ENCODE data around the gene STARD3. TPM values are rescaled to one million over a fixed set of nuclear protein-coding genes. Genes with fewer than 3 reads are reported as not detected.

Gene STARD3
- total RNA-seq, 1 experiment from 2014 or later: 44.8 TPM

DNA sequence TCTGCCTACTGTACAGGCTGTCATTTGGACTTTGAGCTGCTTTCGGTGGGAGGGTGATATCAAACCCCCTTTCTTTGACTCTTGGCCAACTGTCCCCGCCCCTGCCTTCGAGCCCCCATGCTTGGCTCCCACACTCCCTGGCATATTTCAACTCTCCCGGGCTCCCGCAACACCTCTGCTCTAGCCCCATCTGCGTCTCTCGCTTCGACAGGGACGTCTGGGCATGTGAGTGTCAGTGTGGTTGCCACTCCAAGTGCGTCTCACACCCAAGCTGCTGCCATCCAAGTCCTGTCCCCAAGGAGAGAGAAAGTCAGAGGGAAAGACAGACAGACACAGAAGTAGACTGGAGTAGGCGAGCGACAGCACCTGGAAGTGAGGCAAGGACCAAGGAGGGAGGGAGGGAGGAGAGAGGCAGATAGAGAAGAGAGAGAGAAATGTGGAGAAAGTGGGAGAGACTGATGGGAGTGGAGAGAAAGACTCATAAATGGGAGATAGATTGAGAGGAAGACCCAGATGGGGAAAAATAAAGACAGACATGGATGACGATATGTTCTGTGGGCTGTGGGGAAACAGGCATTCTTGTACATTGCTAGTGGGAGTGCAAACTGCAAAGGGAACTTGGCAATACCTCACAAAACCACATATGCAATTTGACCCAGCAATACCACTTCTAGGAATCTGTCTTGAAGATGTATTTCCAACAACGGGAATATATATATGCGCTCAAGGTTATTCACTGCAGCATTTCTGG lies 11.8 kb downstream of the STARD3 start:
- DNase-seq (ENCODE audit: low read depth, low spot score) (no peak), ATAC-seq (no peak)
- Histone ChIP-seq H3K4me1 (ENCODE audit: control insufficient read depth, insufficient read depth, low read length) (peaks cover 25% of the 10 kb centered on the region; the same call in 1 of the 2 replicates), H3K27ac (ENCODE audit: low read length) (no peak overlapping the region), H3K9me3 (ENCODE audit: control insufficient read depth, insufficient read depth, low read depth, low read length) (no peaks in the 10 kb centered on the region), H3K27me3 (ENCODE audit: control insufficient read depth, insufficient read depth, low read length) (no peaks in the 10 kb centered on the region), H3K36me3 (ENCODE audit: control insufficient read depth, insufficient read depth, low read length) (no peaks in the 10 kb centered on the region), H3K4me3 (ENCODE audit: low read depth in 2 of 2, low read length in 2 of 2) (no peak overlapping the region)
- ChIA-PET POLR2A (no interaction called here), CTCF (no interaction called here)
- BruUV-seq (replicated peaks): no TSS peak
- TF ChIP-seq, protein P1, sequence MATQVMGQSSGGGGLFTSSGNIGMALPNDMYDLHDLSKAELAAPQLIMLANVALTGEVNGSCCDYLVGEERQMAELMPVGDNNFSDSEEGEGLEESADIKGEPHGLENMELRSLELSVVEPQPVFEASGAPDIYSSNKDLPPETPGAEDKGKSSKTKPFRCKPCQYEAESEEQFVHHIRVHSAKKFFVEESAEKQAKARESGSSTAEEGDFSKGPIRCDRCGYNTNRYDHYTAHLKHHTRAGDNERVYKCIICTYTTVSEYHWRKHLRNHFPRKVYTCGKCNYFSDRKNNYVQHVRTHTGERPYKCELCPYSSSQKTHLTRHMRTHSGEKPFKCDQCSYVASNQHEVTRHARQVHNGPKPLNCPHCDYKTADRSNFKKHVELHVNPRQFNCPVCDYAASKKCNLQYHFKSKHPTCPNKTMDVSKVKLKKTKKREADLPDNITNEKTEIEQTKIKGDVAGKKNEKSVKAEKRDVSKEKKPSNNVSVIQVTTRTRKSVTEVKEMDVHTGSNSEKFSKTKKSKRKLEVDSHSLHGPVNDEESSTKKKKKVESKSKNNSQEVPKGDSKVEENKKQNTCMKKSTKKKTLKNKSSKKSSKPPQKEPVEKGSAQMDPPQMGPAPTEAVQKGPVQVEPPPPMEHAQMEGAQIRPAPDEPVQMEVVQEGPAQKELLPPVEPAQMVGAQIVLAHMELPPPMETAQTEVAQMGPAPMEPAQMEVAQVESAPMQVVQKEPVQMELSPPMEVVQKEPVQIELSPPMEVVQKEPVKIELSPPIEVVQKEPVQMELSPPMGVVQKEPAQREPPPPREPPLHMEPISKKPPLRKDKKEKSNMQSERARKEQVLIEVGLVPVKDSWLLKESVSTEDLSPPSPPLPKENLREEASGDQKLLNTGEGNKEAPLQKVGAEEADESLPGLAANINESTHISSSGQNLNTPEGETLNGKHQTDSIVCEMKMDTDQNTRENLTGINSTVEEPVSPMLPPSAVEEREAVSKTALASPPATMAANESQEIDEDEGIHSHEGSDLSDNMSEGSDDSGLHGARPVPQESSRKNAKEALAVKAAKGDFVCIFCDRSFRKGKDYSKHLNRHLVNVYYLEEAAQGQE (IDR thresholded peaks at IDR 0.05; ENCODE audit: insufficient read depth in 1 of 2, low read depth in 2 of 2, low read length in 1 of 2): no peak
- TF ChIP-seq TCF7L2 (IDR thresholded peaks at IDR 0.05; ENCODE audit: low read depth, low read length): no peak
- TF ChIP-seq, protein P2, sequence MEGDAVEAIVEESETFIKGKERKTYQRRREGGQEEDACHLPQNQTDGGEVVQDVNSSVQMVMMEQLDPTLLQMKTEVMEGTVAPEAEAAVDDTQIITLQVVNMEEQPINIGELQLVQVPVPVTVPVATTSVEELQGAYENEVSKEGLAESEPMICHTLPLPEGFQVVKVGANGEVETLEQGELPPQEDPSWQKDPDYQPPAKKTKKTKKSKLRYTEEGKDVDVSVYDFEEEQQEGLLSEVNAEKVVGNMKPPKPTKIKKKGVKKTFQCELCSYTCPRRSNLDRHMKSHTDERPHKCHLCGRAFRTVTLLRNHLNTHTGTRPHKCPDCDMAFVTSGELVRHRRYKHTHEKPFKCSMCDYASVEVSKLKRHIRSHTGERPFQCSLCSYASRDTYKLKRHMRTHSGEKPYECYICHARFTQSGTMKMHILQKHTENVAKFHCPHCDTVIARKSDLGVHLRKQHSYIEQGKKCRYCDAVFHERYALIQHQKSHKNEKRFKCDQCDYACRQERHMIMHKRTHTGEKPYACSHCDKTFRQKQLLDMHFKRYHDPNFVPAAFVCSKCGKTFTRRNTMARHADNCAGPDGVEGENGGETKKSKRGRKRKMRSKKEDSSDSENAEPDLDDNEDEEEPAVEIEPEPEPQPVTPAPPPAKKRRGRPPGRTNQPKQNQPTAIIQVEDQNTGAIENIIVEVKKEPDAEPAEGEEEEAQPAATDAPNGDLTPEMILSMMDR (IDR thresholded peaks at IDR 0.05): no peak
- TF ChIP-seq POLR2AphosphoS5 (IDR thresholded peaks at IDR 0.05; ENCODE audit: low read depth, low read length): no peak
- in situ Hi-C loops (cut with HindIII; ENCODE audit: low pct_unique_long_range_greater_than_20kb, low sequenced_read_pairs) (no loop called here), intact Hi-C loops (cut with micrococcal nuclease; ENCODE audit: unreplicated experiment) (no loop called here)

DNA sequence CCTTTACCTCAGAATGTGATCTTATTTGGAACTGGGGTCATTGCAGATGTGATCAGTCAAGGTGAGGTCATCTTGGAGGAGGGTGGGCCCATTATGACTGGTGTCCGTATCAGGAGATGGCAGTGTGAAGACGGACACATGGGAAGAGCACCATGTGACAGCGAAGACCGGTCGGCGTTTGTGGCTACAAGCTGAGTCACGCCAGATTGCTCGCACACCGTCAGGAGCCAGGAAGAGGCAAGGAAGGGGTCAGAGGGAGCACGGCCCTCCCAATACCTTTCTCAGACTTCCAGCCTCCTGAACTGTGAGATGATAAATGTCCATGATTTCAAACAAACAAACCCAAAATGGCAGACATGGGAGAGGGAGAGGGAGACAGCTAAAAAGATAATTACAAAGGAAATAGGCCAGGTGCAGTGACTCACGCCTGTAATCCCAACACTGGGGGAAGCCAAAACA lies 13.2 kb downstream of the STARD3 start:
- BruUV-seq (replicated peaks): no TSS peak
- Histone ChIP-seq H3K27me3 (ENCODE audit: control insufficient read depth, insufficient read depth, low read length) (no peaks in the 10 kb centered on the region), H3K4me3 (ENCODE audit: low read depth in 2 of 2, low read length in 2 of 2) (no peak overlapping the region), H3K9me3 (ENCODE audit: control insufficient read depth, insufficient read depth, low read depth, low read length) (no peaks in the 10 kb centered on the region), H3K36me3 (ENCODE audit: control insufficient read depth, insufficient read depth, low read length) (no peaks in the 10 kb centered on the region), H3K27ac (ENCODE audit: low read length) (no peak overlapping the region), H3K4me1 (ENCODE audit: control insufficient read depth, insufficient read depth, low read length) (peaks cover 11% of the 10 kb centered on the region; the same call in 1 of the 2 replicates)
- in situ Hi-C loops (cut with HindIII; ENCODE audit: low pct_unique_long_range_greater_than_20kb, low sequenced_read_pairs) (no loop called here), intact Hi-C loops (cut with micrococcal nuclease; ENCODE audit: unreplicated experiment) (no loop called here)
- ATAC-seq: no peak
- POLR2A ChIA-PET: interaction anchor here (0.6 kb wide), 1 partner anchor 43 kb away, joined by 18 read pairs; no protein-coding TSS in a partner anchor
- DNase-seq (ENCODE audit: low read depth, low spot score): no peak
- TF ChIP-seq, protein P2 (IDR thresholded peaks at IDR 0.05): no peak
- no peak for TF ChIP-seq SIN3A (IDR thresholded peaks at IDR 0.05; ENCODE audit: borderline replicate concordance, insufficient read depth, low read depth, low read length)
- no peak for TF ChIP-seq TCF7L2 (IDR thresholded peaks at IDR 0.05; ENCODE audit: low read depth, low read length)
- TF ChIP-seq POLR2AphosphoS5 (IDR thresholded peaks at IDR 0.05; ENCODE audit: low read depth, low read length): no peak
- TF ChIP-seq, protein P1 (IDR thresholded peaks at IDR 0.05; ENCODE audit: insufficient read depth in 1 of 2, low read depth in 2 of 2, low read length in 1 of 2): no peak
- CTCF ChIA-PET: no interaction called here
